PC-3 (cell line): ENCODE results near the gene DSP.

Experiments
- CTCF ChIP-seq: fragments of 300-600 bp; sonication (generic); conservative IDR thresholded peaks from 2 replicates; pipeline ENCODE4 v1.5.1; 2017; ENCODE audit warnings: antibody characterized with exemption, low read depth, mild to moderate bottlenecking, low read length
- EZH2 ChIP-seq: fragments of 300-600 bp; sonication (generic); IDR thresholded peaks from one replicate; pipeline ENCODE4 v1.6.1; 2017; ENCODE audit warnings: antibody characterized with exemption, mild to moderate bottlenecking, low read length; ENCODE audit not compliant: unreplicated experiment

GRCh38 chr6:7529141-7529540 lies 12.3 kb upstream of the DSP start:
- TF ChIP-seq EZH2: no peak
- no peak for TF ChIP-seq CTCF
